GM12891 (cell line): ENCODE measurements around the gene MTFR2.

Source experiments
- DNase-seq: peaks from one replicate; pipeline ENCODE4 v3.0.0; 2011; ENCODE audit warnings: low spot score; ENCODE audit not compliant: insufficient read length
- FAIRE-seq: peaks from 2 replicates; lab custom pipeline; 2011; peaks lifted over from hg19 to GRCh38; lab: Jason Lieb, UNC
- PAX5 ChIP-seq: IDR thresholded peaks from 2 replicates; pipeline ENCODE4 v1.6.1; 2011; ENCODE audit warnings: low read length, moderate library complexity, mild to moderate bottlenecking; ENCODE audit not compliant: insufficient read depth, severe bottlenecking
- POLR2A ChIP-seq: IDR thresholded peaks from 2 replicates; pipeline ENCODE4 v1.6.1; 2011; ENCODE audit warnings: low read depth, low read length, control low read depth
- POLR2AphosphoS5 ChIP-seq: IDR thresholded peaks from 2 replicates; pipeline ENCODE4 v1.6.1; 2011; ENCODE audit warnings: low read depth, low read length, control low read depth
- POU2F2 ChIP-seq: IDR thresholded peaks from 2 replicates; pipeline ENCODE4 v1.6.1; 2011; ENCODE audit warnings: low read depth, mild to moderate bottlenecking, control low read depth, low read length, moderate library complexity
- SPI1 ChIP-seq: IDR thresholded peaks from 2 replicates; pipeline ENCODE4 v1.6.1; 2011; ENCODE audit warnings: low read depth, low read length, control low read depth
- TAF1 ChIP-seq: IDR thresholded peaks from 2 replicates; pipeline ENCODE4 v1.6.1; 2011; ENCODE audit warnings: low read depth, low read length, control low read depth

MTFR2 gene

GRCh38 chr6:136216503-136217401, 33.4 kb downstream of the MTFR2 start:
- no peak for FAIRE-seq
- no peak for DNase-seq
- no peak for TF ChIP-seq POU2F2
- no peak for TF ChIP-seq POLR2AphosphoS5
- no peak for TF ChIP-seq POLR2A
- no peak for TF ChIP-seq SPI1
- no peak for TF ChIP-seq PAX5
- TF ChIP-seq TAF1 = no peak

DNA sequence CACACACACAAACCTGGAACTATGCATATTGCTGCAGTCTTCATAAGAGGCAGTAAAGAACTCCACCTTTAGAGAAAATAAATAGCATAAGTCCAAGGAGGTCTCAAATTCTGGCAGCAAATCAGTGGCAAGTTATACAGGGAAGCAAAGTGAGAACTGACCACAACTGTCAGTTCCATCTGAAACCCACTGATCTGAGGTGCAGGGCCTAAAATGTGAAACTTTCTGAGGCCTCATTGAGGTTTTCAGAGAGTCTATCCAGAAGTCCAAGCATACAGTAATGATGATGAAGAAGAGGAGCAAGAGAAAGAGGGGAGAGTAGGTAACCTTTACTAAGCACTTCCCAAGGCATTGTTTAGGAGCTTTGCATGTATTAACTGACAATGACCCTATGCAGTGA, 36.3 kb downstream of the MTFR2 start:
- DNase-seq (no peak), FAIRE-seq (no peak)
- no peak for TF ChIP-seq TAF1
- no peak for TF ChIP-seq POU2F2
- TF ChIP-seq SPI1 = no peak
- TF ChIP-seq PAX5 = no peak

GRCh38 chr6:136213012-136213539, 37.0 kb downstream of the MTFR2 start:
- DNase-seq (no peak), FAIRE-seq (no peak)
- TF ChIP-seq TAF1 (no peak), PAX5 (no peak)

DNA sequence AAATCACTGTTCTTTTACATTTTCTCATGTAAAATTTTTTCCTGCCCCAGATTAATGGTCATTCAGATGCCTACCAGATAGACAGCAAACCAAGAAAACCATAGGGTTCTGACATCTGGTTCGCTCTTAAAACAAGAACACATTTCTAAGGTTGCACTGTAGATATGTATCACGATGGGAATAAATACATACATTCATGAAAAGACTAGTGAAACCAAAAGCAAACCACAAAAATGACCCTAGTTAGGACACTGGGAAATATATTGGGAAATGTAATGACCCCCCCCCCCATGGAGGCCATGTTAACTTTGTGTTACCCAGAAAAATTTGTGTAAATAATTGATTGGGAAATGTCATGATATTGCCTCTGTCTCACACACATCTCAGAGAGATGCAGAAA, 37.5 kb downstream of the MTFR2 start:
- TF ChIP-seq POU2F2 (no peak), SPI1 (no peak), TAF1 (no peak), POLR2A (no peak), POLR2AphosphoS5 (no peak), PAX5 (no peak)
- no peak for FAIRE-seq
- no peak for DNase-seq

DNA sequence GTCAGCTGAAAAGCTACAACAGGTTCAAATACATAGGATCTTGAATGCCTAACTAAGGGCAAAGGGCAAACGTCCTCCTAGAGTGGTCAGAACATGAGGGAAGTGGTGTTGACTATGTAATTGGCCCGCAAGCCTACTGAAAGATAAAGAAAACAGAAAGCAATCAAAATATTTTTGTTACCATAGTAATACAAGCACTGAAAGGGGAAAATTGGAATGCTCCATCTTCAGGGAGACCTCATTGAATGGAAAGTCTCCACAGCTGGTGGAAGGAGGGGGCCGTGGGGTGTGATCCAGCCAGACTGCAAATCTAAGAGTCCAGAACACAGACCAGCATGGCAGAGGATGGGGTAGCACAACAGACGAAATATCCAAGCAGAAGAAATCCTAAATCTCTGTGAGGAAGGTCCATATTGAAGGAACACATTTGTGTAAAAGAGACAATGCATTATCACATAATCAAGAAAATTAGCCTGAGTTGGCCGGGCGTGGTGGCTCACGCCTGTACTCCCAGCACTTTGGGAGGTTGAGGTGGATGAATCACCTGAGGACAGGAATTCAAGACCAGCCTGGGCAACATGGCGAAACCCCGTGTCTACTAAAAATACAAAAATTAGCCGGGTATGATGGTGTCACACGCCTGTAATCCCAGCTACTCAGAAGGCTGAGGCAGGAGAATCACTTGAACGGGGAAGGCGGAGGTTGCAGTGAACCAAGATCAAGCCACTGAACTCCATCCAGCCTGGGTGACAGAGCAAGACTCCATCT, 39.5 kb downstream of the MTFR2 start:
- DNase-seq = no peak
- FAIRE-seq = no peak
- TF ChIP-seq POLR2AphosphoS5 = no peak

DNA sequence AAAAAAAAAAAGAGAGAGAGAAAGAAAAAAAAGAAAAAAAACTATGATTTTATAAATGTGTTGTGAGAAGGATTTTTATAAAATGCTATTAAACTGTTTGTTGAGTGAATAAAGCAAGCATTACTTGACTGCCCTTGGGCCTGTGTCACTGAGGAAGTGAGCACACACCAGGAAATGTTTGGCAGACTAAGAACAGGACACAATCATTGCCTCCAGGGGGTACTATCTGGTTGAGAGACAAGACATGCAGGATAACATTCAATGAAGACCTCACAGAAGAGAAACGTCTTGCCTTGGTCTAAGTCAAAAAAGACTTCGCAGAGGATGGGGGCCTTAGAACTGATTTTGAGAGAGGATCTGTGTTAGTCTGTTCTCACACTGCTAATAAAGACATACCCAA, 40.6 kb downstream of the MTFR2 start:
- TF ChIP-seq TAF1 = no peak
- no peak for TF ChIP-seq SPI1
- TF ChIP-seq PAX5 = no peak
- TF ChIP-seq POLR2A = no peak
- no peak for TF ChIP-seq POLR2AphosphoS5
- no peak for TF ChIP-seq POU2F2
- FAIRE-seq (no peak), DNase-seq (no peak)

GRCh38 chr6:136208783-136209182, 41.3 kb downstream of the MTFR2 start:
- DNase-seq (no peak), FAIRE-seq (no peak)
- TF ChIP-seq POU2F2 (no peak), PAX5 (no peak), POLR2A (no peak), SPI1 (no peak), TAF1 (no peak), POLR2AphosphoS5 (no peak)

GRCh38 chr6:136201732-136202131, 48.4 kb downstream of the MTFR2 start:
- TF ChIP-seq PAX5 (no peak), POLR2A (no peak)
- no peak for DNase-seq
- no peak for FAIRE-seq

DNA sequence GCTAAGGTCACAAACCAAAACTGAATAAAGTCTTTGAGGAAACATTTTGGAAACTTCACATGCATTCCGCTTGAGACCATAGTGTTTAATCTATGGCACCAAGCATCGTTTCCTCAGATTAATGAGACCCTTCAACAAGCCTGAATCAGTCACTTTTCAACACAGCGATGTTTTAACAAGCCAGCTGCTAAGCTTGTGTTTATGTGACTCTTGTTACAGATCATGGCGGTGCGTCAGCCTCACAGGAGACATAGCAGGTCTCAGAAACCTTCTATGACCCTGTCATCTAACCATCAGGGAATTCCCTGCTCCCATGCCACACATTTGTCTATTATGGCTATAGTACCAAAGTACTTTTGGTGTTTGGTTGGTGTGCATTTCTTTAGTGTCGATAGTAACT, 57.2 kb downstream of the MTFR2 start:
- DNase-seq (no peak), FAIRE-seq (no peak)
- TF ChIP-seq POU2F2 (no peak), POLR2A (no peak), TAF1 (no peak), POLR2AphosphoS5 (no peak)
